ENCODE results near the gene DEUP1. TPM values are rescaled to one million over a fixed set of nuclear protein-coding genes. Genes with fewer than 3 reads are reported as not detected.
"Not testable (repeated sequence)": the region's sequence is repeated elsewhere in the genome, so short reads cannot be mapped to it uniquely, and the experiment has no call there.

DEUP1 gene, protein sequence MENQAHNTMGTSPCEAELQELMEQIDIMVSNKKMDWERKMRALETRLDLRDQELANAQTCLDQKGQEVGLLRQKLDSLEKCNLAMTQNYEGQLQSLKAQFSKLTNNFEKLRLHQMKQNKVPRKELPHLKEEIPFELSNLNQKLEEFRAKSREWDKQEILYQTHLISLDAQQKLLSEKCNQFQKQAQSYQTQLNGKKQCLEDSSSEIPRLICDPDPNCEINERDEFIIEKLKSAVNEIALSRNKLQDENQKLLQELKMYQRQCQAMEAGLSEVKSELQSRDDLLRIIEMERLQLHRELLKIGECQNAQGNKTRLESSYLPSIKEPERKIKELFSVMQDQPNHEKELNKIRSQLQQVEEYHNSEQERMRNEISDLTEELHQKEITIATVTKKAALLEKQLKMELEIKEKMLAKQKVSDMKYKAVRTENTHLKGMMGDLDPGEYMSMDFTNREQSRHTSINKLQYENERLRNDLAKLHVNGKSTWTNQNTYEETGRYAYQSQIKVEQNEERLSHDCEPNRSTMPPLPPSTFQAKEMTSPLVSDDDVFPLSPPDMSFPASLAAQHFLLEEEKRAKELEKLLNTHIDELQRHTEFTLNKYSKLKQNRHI
- total RNA-seq = not detected

DNA sequence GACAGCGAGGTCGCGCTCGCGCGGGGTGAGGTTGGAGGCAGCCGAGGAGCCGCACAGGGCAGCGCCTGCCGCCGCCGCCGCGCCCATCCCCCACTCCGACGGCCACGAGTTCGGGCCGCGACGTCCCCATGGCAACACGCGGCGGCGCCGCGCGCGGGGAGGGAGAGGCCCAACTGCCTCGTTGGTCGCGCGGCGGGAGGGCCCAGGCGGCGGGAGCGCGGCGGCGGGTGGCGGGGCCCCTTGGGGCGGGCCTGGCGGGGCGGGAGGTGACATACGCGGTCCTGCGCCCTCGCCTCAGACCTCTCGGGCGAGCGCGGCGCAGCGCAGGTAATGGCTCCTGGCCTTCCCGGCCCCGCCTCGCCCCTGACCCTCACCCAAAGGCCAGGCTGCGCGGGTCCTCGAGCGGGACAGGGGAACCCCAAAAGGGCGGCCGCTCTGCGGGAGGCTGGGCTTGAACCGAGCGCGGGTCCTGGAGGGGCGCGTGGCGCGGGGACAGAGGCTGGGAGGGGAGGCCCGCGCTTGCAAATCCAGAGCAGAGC is at the start of gene DEUP1:
TSS of gene DEUP1 (plus strand) at position 297 of the 539 bp plus-strand sequence. CDS start 1,518 bp downstream, outside the sequence.
- ChIA-PET POLR2A (no interaction called here), CTCF (no interaction called here)

DNA sequence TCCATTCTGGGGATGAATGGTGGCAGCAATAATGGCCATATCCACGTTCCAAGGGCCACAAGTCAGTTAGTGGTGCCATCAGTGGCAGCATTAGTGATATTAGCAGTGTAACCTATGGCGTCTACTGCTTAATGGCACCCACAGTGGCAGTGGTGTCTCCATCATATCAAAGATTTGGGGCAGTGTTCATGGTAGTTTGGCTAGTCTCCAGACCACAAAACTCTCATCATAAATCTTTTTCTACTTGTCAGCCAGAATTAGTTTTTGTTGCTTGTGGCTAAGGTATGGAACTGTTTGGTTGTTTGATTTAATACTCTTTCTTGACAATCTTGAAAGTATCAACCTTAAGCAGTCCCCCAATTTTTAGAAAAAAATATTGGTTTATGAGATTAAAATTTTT is 45.1 kb upstream of the DEUP1 start:
- POLR2A ChIA-PET = no interaction called here
- CTCF ChIA-PET = no interaction called here

DNA sequence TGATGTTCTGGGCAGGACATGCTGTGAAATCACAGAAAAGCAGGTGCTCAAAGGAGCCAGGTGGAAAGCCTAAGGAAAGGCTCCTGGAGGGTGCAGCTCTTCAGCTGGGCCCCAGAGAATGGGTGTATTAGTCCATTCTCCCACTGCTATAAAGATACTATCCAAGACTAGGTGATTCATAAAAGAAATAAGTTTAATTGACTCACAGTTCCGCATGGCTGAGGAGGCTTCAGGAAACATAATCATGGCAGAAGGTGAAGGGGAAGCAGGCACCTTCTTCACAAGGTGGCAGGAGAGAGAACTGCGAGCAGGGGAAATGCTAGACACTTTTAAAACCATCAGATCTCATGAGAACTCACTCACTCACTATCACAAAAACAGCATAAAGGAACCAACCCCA is 43.1 kb upstream of the DEUP1 start:
- ChIA-PET POLR2A (no interaction called here), CTCF (no interaction called here)

DNA sequence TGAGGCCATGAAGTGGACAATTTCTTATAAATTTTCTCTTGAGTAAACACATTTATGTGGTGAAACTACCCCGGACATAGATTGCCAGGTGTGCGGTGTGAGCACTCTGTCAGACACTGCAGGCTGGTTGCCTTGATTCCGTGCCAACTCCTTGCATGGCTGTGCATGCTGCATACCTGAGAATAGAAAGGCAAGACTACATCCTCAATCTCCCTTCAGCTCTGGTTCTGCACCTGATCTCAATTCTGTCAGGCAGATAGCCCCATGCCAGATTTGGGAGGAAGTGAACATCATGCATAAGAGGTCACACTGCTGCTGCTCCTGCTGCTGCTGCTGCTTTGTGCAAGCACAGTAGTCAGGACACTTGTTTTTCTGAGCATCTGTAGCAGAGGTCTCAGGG is 42.5 kb upstream of the DEUP1 start:
- ChIA-PET POLR2A (no interaction called here), CTCF (no interaction called here)

DNA sequence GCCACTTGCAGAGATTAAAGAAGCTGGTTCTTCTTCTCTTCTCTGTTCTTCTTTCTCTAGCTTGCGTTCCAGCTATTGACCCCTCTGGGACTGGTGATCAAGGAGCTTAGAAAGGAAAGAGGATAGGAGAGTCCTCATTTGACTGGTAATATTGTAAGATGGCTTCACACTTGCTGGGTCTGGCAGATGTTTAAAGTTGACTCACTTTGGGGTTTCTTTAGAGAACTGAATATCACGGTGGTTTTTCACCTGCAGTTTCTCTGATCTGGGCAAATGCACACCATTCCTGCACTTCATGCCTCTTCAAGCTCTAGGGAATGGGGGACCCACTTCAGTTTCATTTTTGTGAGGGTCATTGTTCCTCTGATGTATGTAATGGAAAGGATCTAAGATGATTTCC is 41.8 kb upstream of the DEUP1 start:
- POLR2A ChIA-PET = no interaction called here
- CTCF ChIA-PET = no interaction called here

DNA sequence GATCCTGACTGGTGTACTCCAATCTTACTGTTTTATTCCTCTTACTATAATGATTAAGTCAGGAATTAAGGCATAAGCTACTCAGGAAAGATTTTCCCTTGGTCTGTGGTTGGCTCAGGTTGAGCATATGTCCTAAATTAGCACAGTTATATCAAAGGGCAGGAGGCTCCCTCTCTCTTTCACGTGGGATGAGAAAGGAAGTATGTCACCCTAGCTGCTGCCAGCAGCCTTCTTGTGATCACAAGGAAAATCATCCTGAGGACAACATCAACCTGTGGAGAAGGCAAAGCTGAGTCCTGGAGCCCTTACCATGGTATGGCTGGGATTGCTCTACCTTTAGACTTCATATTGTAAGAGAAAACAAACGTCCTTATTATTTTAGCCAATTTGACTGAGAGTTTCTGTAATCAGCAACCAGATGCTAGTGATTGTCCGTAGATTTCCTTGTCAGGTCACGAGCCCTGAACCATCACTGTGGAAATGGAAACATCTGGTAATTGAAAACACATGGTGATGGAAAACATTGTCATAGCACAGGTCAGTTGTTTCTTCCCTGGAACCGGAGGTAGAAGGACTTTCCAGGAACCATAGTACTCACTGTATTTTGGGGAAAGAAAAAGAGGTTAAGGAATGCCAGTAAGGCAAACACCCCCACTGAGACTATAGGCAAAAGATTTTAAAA is 40.6 kb upstream of the DEUP1 start:
- ChIA-PET CTCF (no interaction called here), POLR2A (no interaction called here)

DNA sequence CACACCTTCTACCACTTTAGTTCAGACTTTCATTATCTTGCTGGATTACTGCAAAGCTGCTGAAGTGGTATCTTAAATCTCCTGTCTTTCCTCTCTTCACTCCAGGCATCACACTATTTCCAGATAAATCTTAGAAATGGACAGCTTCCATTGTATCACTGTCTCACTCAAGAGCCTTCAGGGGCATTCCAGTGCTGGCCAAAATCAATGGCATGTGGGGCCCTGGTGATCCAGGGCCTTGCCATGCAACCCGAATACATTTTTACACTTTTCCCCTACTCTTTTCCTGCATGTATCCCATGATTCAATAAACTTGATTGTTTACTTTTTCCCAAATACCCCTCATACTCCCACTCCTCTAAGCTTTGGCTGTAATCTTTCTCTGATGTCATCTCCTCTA is 39.4 kb upstream of the DEUP1 start:
- ChIA-PET POLR2A (no interaction called here), CTCF (no interaction called here)

DNA sequence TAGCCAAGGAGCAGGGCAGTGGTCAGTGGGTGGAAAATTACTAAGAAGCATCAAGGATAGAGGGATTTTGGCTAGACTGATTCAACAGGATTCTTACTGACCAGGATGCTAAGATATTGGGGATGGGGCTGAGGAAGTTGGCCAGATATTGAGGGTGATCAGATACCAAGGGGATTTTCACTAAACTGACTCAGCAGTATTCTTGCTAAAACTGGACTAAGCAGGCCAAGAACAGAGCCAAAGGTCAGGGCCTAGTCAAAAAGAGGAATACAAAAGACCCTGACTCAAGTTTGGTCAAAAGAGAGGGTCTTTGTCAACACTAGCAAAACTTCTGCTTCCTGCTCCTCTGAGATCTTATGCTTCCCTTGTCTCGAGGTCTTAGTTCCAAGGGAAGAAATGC is 38.6 kb upstream of the DEUP1 start:
- ChIA-PET CTCF (no interaction called here), POLR2A (no interaction called here)

DNA sequence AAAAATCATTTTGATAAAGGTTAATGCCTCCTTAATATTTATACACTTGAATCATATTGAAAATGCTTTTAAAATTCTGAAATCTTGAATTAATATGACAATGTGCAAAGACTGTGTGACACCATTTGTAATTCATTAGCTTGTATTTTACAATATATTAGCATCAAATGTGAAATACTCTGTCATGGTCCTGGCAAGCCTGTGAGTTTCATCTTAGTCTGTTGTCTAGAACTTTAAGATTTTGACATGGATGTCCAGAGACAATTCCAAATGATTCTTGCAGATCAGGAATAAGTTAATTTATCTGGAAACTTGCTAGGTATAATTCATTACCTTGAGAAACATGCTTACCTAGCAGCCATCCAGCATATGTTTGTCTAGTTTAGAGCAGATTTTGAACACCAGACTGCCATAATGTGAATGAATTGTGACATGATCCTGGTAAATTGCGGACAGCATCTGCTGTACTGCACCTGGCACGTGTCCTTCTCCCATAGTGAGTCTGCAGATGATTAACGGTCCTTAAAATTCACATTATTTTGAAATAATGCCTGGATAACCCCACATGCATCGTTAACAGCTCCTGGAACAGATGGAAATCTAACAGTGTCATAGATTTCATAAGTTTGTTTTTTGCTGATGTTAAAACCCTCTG is 34.5 kb upstream of the DEUP1 start:
- POLR2A ChIA-PET = no interaction called here
- CTCF ChIA-PET = no interaction called here

DNA sequence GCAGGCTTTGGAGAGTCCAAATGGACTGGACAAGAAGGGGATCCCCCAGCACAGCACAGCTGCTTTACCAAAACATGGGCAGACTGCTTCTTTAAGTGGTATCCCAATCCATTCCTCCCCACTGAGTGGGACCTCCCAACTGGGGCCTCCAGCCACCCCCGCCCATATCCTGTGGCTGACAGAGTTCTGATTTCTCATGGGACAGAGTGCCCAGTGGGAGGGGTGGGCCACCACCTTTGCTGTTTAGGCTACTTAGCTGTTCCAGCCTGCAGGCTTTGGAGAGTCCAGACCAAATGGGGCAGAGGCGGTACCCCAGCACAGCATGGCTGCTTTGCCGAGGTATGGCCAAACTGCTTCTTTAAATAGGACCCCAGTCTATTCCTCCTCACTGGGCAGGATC is 26.9 kb upstream of the DEUP1 start:
- CTCF ChIA-PET = no interaction called here
- POLR2A ChIA-PET = no interaction called here

DNA sequence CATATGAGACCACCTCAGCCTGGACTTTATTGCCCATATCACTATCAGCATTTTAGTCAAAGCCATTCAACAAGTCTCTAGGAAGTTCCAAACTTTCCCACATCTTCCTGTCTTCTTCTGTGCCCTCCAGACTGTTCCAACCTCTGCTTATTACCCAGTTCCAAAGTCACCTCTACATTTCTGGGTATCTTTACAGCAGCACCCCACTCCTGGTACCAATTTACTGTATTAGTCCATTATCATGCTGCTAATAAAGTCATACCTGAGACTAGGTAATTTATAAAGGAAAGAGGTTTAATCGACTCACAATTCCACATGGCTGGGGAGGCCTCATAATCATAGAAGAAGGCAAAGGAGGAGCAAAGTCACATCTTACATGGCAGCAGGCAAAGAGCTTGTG is 16.1 kb upstream of the DEUP1 start:
- POLR2A ChIA-PET, CTCF ChIA-PET: not testable (repeated sequence)

DNA sequence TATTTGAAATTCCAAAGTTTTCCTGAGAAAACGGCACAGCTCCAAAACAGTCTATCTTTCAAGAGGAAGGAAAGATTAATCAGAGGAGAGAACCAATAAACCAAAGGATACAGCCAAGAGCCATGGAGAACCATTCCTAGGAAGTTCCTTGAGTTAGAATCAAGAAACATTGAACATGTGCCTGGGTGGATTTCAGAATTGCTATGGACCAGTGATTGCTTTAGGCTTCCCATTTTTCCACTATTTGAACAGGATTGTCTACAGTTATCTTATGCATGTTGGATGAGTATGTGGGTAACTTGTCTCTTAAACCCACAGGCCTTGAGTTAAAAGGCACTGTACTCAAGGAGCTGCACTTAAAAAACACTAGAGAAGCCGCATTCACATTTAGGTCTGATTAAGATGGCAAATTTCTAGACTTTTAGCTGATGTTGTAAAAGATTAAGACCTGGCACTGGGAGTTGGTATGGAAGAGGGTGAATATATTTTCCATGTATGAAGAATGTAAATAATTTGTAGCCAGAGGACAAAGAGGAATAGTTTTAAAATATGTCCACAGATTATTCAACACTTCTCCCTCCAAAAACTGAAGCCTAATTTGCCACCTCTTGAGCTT is 11.2 kb upstream of the DEUP1 start:
- CTCF ChIA-PET = no interaction called here

DNA sequence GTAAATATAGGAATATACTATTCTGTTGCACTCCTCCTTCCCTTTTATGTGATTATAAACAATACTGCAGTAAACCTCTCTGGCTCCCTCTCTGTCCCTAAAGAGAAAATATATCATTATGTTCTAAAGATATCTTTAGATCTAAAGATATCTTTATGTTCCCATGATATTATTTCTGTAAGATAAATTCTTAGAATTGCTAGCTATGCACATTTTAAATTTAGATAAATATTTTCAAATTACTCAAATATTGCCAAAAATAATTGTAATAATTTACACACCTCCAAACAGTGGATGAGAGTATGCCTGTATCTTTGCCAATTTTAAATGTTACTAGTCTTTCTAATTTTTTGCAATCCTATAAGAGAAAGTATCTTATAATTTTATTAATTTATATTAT is 10.3 kb upstream of the DEUP1 start:
- ChIA-PET POLR2A (no interaction called here), CTCF (no interaction called here)

More for the DNA sequence above, 11.2 kb upstream of the DEUP1 start:
- POLR2A ChIA-PET = no interaction called here

DNA sequence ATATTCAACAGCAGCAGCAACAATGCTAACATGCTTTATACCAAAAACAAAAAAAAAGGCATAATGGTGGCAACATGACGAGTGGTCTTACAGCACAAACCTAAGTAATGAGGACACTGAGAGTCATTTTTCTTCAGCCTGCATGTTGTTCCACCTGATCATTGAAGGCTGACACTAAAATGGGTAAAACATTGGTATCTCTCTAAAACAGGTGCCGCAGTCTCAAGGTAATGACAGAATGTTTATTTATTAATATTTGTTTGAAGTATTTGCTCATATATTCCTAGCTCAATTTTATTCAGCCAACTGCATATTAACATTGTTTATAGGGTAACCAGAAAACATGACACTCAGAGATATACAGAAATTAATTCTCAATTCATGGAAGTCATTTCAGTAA is 8.3 kb upstream of the DEUP1 start:
- ChIA-PET CTCF (no interaction called here), POLR2A (no interaction called here)

DNA sequence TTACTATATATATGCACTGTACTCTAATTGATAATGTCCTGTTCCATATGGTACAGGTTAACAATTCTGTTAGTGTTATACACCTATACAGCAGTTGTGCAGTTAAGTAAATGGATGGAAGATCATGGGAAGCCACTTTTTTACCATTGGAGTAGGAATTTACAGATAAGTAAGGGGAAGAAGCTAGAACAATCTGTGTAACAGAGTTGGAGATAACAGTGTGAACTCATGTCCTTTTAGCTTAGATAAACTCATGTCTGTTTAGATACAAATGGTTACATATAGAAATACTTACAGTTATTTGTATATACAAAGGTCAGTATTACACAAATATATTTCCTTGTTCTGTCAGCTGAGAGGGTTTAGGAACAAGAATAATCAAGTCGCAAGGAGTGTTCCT is 6.8 kb upstream of the DEUP1 start:
- CTCF ChIA-PET = no interaction called here
- POLR2A ChIA-PET = no interaction called here

DNA sequence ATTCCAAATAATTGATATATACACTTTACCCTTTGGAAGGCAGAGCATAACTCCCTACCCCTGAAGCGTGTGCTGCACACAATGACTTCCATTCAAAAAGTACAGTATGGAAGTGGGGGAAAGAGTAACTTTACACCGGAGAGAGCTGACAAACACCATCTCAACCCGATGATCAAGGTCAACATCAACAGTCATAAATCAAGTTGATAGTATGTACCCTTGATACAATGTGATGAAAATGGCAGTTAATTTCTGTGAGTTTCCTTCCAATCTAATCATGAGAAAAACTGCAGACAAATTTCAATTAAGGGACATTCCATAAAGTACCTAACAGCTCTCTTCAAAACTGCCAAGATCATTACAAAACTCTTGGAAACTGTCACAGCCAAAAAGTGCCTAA is 6.0 kb upstream of the DEUP1 start:
- POLR2A ChIA-PET = no interaction called here
- CTCF ChIA-PET = no interaction called here

DNA sequence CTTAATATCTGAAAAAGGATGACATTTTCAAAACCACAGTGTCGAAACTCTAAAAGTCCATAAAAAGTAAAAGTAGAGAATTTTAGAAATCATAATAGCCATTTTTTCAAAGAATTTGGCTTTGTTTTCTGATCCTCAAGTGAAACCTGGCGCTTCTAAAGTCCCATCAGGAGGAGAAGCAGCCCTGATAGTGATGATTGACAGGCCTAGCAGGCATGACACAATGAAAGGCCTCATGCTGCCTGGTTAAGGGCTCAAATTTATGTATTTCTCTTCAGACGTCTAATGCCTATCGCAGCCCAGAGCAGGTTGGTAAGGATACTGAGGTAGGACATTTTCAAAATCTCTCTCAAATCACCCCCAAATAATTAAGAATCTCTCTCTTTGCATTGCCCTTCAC is 3.9 kb upstream of the DEUP1 start:
- CTCF ChIA-PET = no interaction called here
- POLR2A ChIA-PET = interaction anchor here (0.5 kb wide), 1 partner anchor 272 kb away, joined by 8 read pairs; no protein-coding TSS in a partner anchor

DNA sequence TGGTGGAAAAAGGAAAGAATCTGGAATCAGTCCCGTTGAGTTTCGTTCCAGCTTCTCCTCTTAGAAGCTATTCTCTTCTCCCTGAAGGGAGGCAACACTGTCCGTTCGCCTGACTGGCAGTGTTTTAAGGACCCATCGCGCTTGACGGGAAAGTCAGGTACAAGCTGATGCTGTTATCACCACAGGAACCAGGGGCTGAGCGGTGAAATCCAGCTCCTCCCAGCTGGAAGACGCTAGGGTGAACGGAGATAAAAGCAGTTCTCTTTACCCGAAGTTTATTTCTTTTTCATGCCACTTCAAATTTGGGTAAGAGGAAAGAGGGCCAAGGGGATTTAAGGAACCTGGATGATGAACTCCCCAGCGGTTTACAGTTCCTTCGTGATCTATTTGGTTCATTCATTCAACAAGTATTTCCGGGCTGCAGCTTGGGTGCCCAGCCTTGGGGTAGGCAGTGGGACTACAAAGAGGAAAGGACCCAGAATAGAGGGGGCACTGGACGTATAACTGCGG is 551 bp upstream of the DEUP1 start:
- POLR2A ChIA-PET = no interaction called here

DNA sequence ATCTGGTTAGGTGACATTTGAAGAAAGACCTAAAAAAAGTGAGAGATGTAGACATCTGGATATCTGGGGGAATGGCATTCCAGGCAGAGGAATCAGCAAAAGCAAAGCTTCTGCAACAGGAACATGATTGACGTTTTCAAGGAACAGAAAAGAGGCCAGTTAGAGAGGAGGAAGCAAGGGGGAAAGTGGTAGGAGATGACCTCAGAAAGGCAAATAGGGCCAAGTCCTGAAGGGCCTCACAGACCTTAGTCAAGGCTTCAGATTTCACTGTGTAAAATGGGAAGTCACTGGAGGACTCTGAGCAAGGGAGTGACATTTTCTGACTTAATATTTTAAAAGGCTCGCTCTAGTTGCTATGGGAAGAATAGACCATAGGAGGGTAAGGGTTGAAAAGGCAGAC is 9.7 kb downstream of the DEUP1 start:
- ChIA-PET CTCF (no interaction called here), POLR2A (no interaction called here)

More for the DNA sequence above, 551 bp upstream of the DEUP1 start:
- CTCF ChIA-PET = no interaction called here

DNA sequence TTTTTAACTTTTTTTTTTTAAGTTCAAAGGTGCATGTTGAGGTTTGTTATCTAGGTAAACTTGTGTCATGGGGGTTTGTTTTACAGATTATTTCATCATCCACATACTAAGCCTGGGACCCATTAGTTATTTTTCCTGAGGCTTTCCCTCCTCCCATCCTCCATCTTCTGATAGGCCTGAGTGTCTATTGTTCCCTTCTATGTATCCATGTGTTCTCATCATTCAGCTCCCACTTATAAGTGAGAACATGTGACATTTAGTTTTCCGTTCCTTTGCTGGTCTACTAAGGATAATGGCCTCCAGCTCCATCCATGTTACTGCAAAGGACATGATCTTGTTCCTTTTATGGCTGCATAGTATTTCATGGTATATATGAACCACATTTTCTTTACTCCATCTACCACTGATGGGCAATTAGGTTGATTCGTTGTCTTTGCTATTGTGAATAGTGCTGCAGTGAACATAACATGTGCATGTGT is 14.4 kb downstream of the DEUP1 start:
- POLR2A ChIA-PET = no interaction called here

More for the DNA sequence above, 14.4 kb downstream of the DEUP1 start:
- CTCF ChIA-PET = no interaction called here
